Erythroblast (primary cell): Measurements from ENCODE around the gene SLC12A8.

Source experiments
- GATA1 ChIP-seq: IDR thresholded peaks from 2 replicates; pipeline ENCODE4 v1.6.1; 2011; ENCODE audit warnings: low read depth, mild to moderate bottlenecking, control low read depth, low read length, moderate library complexity
- POLR2A ChIP-seq: IDR thresholded peaks from 2 replicates; pipeline ENCODE4 v1.6.1; 2011; ENCODE audit warnings: mild to moderate bottlenecking, low read length

DNA sequence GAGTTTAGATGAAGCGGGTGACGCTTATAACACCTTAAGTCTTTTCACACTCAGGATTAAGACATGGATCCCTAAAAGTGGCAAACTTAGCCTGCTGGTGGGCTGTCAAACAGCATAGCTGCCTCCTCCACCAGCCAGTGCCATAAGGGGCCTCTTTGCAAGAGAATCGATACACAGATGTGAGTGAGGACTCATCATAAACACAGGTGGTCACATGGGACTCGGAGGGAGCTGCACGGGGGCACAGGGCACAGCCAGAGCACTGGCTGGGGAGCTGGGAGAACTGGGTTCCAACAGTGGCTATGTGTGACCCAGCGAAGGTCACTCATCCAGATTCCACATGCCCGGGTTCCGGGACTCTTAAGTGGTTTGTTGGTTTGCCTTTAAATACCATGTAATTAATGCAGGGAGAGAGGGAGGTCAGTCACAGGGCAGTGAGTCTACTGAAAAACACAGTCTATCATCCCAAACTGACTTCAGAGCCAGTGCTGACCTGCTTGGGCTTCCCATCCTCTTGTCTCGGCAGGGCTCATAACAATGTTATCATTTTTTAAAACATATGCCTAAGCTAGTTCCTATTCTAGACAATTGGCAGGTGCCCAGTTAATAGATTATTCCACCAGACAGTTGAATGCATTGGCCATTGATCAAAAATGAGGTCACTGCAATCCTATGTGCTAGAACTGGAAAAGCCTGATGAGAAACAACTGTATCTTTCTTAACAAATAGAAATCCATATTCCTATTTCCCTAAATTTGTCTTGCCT, 51.8 kb downstream of the SLC12A8 start:
- TF ChIP-seq POLR2A, result no peak
- no peak for TF ChIP-seq GATA1
